Right lobe of liver (tissue), 6 donors: ENCODE results near the gene LOXL3. TPM values are rescaled to one million over a fixed set of nuclear protein-coding genes. Genes with fewer than 3 reads are reported as not detected.

Experiments
- ATAC-seq, 4 donors: fragments of 200-7000 bp; cut with Tn5 transposase; one replicate each; pipeline ENCODE4 v1.9.1; 2020; ENCODE audit warnings: mild to moderate bottlenecking in 4 of 4, moderate library complexity in 4 of 4
- DNase-seq, 3 donors: peaks; one replicate each; pipeline ENCODE4 v3.0.0-alpha.2; 2020
- H3K27ac ChIP-seq, 3 donors: fragments of 200-600 bp; one replicate each; pipeline ENCODE4 v1.8.0; 2022
- H3K27me3 ChIP-seq, 2 donors: fragments of 200-600 bp; one replicate each; pipeline ENCODE4 v1.8.0; 2022
- H3K36me3 ChIP-seq, 4 donors: fragments of 200-600 bp; sonication (generic) in 1 of 4; one replicate each; pipeline versions ENCODE4 v1.5.1 to v1.8.0; 2017 to 2022; ENCODE audit warnings: control low read depth in 1 of 4
- H3K4me1 ChIP-seq, 4 donors: fragments of 200-600 bp; sonication (generic) in 1 of 4; one replicate each; pipeline versions ENCODE4 v1.5.1 to v1.8.0; 2017 to 2022; ENCODE audit warnings: control low read depth in 1 of 4
- H3K4me3 ChIP-seq, 3 donors: fragments of 200-600 bp; one replicate each; pipeline ENCODE4 v1.8.0; 2022
- H3K9me3 ChIP-seq, 4 donors: fragments of 200-600 bp; sonication (generic) in 1 of 4; one replicate each; pipeline versions ENCODE4 v1.5.1 to v1.8.0; 2017 to 2022; ENCODE audit warnings: control low read depth in 1 of 4
- POLR2A ChIP-seq: fragments of 450-650 bp; IDR thresholded peaks from one replicate; pipeline ENCODE4 v1.6.1; 2017; ENCODE audit warnings: antibody characterized with exemption, mild to moderate bottlenecking
- WGBS: methylation state at CpG from one replicate; pipeline ENCODE4 v1.1.6; 2018; ENCODE audit warnings: low coverage, low lambda C conversion rate; ENCODE audit not compliant: insufficient coverage; ENCODE audit errors: missing lambda C conversion rate; 5-methylcytosine and 5-hydroxymethylcytosine counted together
- intact Hi-C, 2 donors: fragments of 100-400 bp; cut with DNase I; formaldehyde crosslinking; loops; one replicate each; pipeline versions ENCODE4 v1.11.2 to v1.14.1; 2022
- total RNA-seq, 6 experiments: library from RNA; depleted of rRNA in 2 of 6; stranded (reverse); fragments of >200 nt in 2 of 6; fragmentation: NEBNext Ultra II Directional in 3 of 6; extraction: Animal tissue kit (Norgen Biotek cat#: 25700) in 3 of 6; gene quantifications; one replicate each; pipeline versions ENCODE4 v1.1.0 to v1.2.4, GENCODE V29; 2016 to 2023
- TF ChIP-seq, protein P1 (sequence below), 4 donors: fragments of 200-600 bp in 3 of 4; fragments of 450-650 bp in 1 of 4; IDR thresholded peaks; one replicate each; pipeline versions ENCODE4 v1.5.1 to v1.8.0; 2016 to 2022; ENCODE audit warnings: antibody characterized with exemption in 4 of 4, mild to moderate bottlenecking in 2 of 4
- donor health status: DM: no; HTN: yes; CAD: no.
- donor health status: DM: no; HTN: no; CAD: no.
- donor health status: DM: no; HTN: no; CAD: no.
- donor health status: DM: no; HTN: yes; CAD: no.
- donor health status: DM: no; HTN: yes; CAD: no.

LOXL3 gene
- total RNA-seq, 6 experiments from 2014 or later: 0.92 to 3.3 (median 1.8) TPM

DNA sequence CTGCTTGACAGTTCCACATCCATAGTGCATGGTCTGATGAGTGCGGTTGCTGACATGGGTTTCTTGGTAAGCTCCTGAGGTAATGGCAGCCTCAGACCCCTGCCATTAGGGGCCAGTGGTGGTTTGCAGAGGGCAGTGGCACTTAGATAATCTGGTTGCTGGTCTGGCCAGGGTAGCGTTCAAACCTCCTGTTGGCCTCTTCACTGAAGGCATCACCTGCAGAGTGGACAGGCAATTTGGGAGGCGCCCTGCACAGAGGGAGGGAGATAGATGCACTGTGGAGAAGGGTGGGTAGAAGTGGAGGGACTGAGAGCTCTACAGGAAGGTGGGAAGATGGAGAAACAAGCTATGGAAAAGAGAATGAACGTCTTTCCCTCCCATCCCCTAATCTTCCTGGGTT is 20.3 kb downstream of the LOXL3 start:
- 76% methylated on average over 4 of the region's 4 CpGs for WGBS
- DNase-seq: no peak
- Histone ChIP-seq H3K27ac (no peak overlapping the region), H3K36me3 (peaks cover 0 to 9% (median 0%) of the 10 kb centered on the region in 4 donors), H3K4me3 (no peak overlapping the region), H3K27me3 (no peaks in the 10 kb centered on the region), H3K9me3 (no peaks in the 10 kb centered on the region), H3K4me1 (peaks cover 0 to 13% (median 4%) of the 10 kb centered on the region in 4 donors)
- no peak for TF ChIP-seq POLR2A
- TF ChIP-seq, protein P1, sequence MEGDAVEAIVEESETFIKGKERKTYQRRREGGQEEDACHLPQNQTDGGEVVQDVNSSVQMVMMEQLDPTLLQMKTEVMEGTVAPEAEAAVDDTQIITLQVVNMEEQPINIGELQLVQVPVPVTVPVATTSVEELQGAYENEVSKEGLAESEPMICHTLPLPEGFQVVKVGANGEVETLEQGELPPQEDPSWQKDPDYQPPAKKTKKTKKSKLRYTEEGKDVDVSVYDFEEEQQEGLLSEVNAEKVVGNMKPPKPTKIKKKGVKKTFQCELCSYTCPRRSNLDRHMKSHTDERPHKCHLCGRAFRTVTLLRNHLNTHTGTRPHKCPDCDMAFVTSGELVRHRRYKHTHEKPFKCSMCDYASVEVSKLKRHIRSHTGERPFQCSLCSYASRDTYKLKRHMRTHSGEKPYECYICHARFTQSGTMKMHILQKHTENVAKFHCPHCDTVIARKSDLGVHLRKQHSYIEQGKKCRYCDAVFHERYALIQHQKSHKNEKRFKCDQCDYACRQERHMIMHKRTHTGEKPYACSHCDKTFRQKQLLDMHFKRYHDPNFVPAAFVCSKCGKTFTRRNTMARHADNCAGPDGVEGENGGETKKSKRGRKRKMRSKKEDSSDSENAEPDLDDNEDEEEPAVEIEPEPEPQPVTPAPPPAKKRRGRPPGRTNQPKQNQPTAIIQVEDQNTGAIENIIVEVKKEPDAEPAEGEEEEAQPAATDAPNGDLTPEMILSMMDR (IDR thresholded peaks at IDR 0.05): no peak
- no peak for ATAC-seq
- intact Hi-C loops: no loop called here

DNA sequence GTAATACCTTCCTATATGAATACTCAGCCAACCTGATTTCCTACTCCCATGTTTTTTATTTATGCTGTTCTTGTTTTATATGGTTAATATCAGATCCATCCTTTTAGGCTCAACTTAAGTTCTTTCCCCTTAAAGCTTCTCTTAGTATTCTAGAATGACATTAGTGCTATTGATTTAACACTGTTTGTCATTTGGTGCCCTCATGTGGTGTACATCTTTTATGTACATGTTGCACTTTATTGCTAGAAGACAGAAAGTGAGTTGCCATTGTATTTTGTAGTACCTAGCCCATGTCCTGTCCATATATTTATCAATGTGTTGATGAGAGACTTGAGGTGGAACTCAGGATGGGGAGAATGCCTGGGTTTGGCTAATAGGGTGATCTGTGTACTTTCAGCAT is 21.5 kb downstream of the LOXL3 start:
- no peaks in the 10 kb centered on the region for H3K27me3 ChIP-seq
- no peak overlapping the region for H3K4me3 ChIP-seq
- intact Hi-C loops: no loop called here
- no peak overlapping the region for H3K27ac ChIP-seq
- no peak for TF ChIP-seq POLR2A
- TF ChIP-seq, protein P1 (IDR thresholded peaks at IDR 0.05): peak in 3 of 4 donors; percentile 40 to 49 (median 41)
- peaks cover 0 to 19% (median 6%) of the 10 kb centered on the region in 4 donors for H3K4me1 ChIP-seq
- H3K36me3 ChIP-seq: peaks cover 0 to 16% (median 4%) of the 10 kb centered on the region in 4 donors
- ATAC-seq (no peak), DNase-seq (no peak)
- no peaks in the 10 kb centered on the region for H3K9me3 ChIP-seq

DNA sequence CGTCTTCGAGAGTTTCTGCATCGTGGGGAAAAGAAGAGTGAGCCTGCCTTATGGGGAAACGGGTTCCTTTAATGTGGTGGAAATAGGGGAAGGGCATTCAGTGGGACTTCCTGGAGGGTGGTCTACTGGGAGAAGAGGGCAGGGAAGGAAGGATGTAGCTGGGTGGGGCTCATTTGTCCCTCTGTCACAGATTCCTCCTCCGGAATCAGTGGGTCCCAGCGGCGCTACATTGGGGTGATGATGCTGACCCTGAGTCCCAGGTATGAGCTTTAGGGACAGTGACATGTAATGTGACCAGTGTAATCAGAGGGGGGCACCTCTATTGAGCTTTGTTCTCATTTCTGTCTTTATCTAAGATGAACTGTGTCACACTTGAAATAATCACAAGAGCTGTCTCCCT is 22.1 kb downstream of the LOXL3 start:
- no peak for ATAC-seq
- Histone ChIP-seq H3K36me3 (peaks cover 0 to 20% (median 6%) of the 10 kb centered on the region in 4 donors), H3K27ac (no peak overlapping the region), H3K9me3 (no peaks in the 10 kb centered on the region), H3K4me3 (no peak overlapping the region), H3K4me1 (peaks cover 0 to 19% (median 6%) of the 10 kb centered on the region in 4 donors), H3K27me3 (no peaks in the 10 kb centered on the region)
- no peak for DNase-seq
- 59% methylated on average over 5 of the region's 7 CpGs for WGBS
- intact Hi-C loops: no loop called here
- TF ChIP-seq, protein P1 (IDR thresholded peaks at IDR 0.05): no peak
- no peak for TF ChIP-seq POLR2A

DNA sequence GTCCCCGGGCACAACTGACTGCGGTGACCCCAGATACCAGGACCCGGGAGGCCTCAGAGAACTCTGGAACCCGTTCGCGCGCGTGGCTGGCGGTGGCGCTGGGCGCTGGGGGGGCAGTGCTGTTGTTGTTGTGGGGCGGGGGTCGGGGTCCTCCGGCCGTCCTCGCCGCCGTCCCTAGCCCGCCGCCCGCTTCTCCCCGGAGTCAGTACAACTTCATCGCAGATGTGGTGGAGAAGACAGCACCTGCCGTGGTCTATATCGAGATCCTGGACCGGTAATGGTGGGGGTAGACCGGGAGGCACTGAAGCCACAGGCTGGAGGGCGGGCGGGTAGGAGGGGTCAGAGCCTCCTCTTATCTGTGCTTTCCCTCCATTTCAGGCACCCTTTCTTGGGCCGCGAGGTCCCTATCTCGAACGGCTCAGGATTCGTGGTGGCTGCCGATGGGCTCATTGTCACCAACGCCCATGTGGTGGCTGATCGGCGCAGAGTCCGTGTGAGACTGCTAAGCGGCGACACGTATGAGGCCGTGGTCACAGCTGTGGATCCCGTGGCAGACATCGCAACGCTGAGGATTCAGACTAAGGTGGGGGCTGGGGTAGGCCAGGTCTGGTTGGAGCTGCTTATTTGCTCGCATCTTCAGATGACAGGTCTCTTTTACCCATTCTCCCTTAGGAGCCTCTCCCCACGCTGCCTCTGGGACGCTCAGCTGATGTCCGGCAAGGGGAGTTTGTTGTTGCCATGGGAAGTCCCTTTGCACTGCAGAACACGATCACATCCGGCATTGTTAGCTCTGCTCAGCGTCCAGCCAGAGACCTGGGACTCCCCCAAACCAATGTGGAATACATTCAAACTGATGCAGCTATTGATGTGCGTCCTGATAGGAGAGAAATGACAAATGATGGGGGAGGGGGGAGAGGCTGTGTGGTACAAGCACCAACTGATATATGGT is 23.2 kb downstream of the LOXL3 start:
- TF ChIP-seq, protein P1 (IDR thresholded peaks at IDR 0.05): no peak
- no peak for TF ChIP-seq POLR2A
- Histone ChIP-seq H3K27me3 (no peaks in the 10 kb centered on the region), H3K4me1 (peaks cover 0 to 19% (median 6%) of the 10 kb centered on the region in 4 donors), H3K9me3 (no peaks in the 10 kb centered on the region), H3K27ac (peak overlapping the region; percentile 68 to 77 (median 76)), H3K36me3 (peaks cover 0 to 29% (median 9%) of the 10 kb centered on the region in 4 donors), H3K4me3 (peak overlapping the region; percentile 78 to 98 (median 97))
- intact Hi-C loops: no loop called here
- ATAC-seq: peak; percentile 6 to 24 (median 16)
- DNase-seq: peak in 1 of 3 donors; percentile 48
- WGBS: 4% methylated on average over 35 of the region's 54 CpGs
